ENCODE results near the gene JAKMIP1.

Gene JAKMIP1

GRCh38 chr4:6229095-6229494, 28.7 kb upstream of the JAKMIP1 start:
- TF ChIP-seq, protein P1, sequence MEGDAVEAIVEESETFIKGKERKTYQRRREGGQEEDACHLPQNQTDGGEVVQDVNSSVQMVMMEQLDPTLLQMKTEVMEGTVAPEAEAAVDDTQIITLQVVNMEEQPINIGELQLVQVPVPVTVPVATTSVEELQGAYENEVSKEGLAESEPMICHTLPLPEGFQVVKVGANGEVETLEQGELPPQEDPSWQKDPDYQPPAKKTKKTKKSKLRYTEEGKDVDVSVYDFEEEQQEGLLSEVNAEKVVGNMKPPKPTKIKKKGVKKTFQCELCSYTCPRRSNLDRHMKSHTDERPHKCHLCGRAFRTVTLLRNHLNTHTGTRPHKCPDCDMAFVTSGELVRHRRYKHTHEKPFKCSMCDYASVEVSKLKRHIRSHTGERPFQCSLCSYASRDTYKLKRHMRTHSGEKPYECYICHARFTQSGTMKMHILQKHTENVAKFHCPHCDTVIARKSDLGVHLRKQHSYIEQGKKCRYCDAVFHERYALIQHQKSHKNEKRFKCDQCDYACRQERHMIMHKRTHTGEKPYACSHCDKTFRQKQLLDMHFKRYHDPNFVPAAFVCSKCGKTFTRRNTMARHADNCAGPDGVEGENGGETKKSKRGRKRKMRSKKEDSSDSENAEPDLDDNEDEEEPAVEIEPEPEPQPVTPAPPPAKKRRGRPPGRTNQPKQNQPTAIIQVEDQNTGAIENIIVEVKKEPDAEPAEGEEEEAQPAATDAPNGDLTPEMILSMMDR (IDR thresholded peaks at IDR 0.05; ENCODE audit: low read depth, low read length, missing control alignments): no peak
- no peak for DNase-seq (ENCODE audit: extremely low read depth, low read depth)
- H3K4me3 ChIP-seq (replicated peaks; ENCODE audit: low read depth, low read length): no peak overlapping the region

DNA sequence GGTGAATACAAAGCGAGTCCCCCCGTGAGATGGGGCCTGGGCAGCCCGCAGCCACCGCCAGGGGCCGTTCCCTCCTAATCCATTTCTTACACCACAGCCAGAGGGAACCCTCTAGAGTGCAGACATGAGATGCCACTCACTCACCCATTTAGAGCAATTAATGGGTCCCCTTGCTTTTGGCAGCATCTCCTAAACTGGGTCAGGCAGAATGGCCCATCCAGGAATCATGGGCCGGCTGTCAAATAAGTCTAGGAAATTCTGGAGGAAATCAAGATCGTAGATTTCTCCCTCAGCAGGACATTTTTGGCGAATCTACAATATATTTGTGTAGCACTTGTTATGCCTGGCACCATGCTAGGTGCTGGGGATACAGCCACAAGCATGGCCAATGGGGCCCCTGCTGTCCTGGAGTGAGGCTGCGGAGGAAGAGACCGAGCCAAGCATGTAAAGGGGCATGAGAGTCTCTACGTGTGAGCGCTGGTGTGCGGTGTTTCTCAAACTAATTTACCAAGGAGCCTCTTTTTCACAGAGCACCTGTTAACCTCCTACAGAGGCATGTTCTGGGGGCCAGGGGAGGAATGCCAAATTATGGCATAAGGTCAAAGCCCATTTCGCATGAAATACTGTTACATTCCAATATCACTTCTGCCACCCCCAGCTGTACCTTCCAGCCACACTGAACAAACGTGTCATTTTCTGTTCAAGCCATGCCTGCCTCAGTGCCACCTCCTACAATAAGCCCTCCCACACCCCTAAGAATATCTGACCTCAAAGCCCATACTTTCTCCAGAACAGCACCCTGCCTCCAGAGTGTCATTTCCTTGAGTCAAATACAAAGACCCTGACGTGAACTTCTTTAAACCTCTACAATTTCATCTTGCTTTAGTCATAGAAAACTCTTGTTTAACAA, 28.1 kb upstream of the JAKMIP1 start:
- DNase-seq (ENCODE audit: extremely low read depth, low read depth): no peak
- TF ChIP-seq, protein P1 (IDR thresholded peaks at IDR 0.05; ENCODE audit: low read depth, low read length, missing control alignments): no peak
- no peak overlapping the region for H3K4me3 ChIP-seq (replicated peaks; ENCODE audit: low read depth, low read length)

GRCh38 chr4:6227412-6228157, 27.2 kb upstream of the JAKMIP1 start:
- TF ChIP-seq, protein P1 (IDR thresholded peaks at IDR 0.05; ENCODE audit: low read depth, low read length, missing control alignments): no peak
- H3K4me3 ChIP-seq (replicated peaks; ENCODE audit: low read depth, low read length): no peak overlapping the region
- DNase-seq (ENCODE audit: extremely low read depth, low read depth): no peak

GRCh38 chr4:6226506-6226905, 26.2 kb upstream of the JAKMIP1 start:
- DNase-seq (ENCODE audit: extremely low read depth, low read depth): no peak
- TF ChIP-seq, protein P1 (IDR thresholded peaks at IDR 0.05; ENCODE audit: low read depth, low read length, missing control alignments): no peak
- H3K4me3 ChIP-seq (replicated peaks; ENCODE audit: low read depth, low read length): no peak overlapping the region

DNA sequence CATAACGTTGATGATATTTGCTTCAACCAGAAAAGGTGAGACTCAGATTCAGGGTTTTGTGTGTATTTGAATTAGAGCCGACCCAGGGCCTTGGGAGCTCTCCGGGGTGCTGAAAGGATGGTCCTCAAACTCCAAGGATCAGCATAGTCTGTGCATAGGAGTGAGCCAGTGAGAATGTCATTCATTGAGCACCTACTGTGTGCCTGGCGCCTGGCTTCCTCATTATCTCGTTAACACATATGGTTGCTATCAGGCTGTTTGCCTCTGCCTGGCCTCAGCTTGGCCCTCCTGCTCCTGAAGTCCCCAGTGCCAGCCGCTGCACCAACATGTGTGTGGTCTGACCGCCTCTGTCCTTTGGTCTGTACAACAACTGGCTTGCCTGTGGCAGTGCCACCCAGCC, 25.1 kb upstream of the JAKMIP1 start:
- DNase-seq (ENCODE audit: extremely low read depth, low read depth): no peak
- TF ChIP-seq, protein P1 (IDR thresholded peaks at IDR 0.05; ENCODE audit: low read depth, low read length, missing control alignments): no peak
- no peak overlapping the region for H3K4me3 ChIP-seq (replicated peaks; ENCODE audit: low read depth, low read length)

DNA sequence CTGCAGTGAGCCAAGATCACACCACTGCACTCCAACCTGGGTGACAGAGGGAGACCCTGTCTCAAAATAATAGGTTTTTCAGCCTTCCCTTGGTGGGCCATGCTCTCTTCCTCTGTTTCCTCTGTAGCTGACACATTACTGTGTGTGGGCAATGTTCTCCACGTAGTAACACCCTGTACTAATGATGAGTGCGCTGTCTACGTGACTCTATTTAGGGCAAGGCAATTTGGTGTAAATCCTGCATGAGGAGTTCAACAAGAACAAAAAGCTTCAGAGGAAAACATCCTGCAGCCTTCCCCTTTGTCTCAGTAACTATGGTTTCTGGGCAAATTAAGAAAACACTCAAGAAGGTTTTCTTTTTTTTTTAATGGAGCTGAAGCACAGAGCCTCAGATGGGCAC, 24.4 kb upstream of the JAKMIP1 start:
- no peak overlapping the region for H3K4me3 ChIP-seq (replicated peaks; ENCODE audit: low read depth, low read length)
- TF ChIP-seq, protein P1 (IDR thresholded peaks at IDR 0.05; ENCODE audit: low read depth, low read length, missing control alignments): no peak
- DNase-seq (ENCODE audit: extremely low read depth, low read depth): no peak
